ENCODE results near the gene B4GALNT4.

B4GALNT4 gene

GRCh38 chr11:371051-371450 is 1.8 kb downstream of the B4GALNT4 start:
- Histone ChIP-seq H3K4me1 (ENCODE audit: low read length) (no peaks in the 10 kb centered on the region), H3K27me3 (replicated peaks; ENCODE audit: insufficient read depth, low read length) (peaks cover 67% of the 10 kb centered on the region), H3K79me2 (ENCODE audit: low read length) (no peaks in the 10 kb centered on the region), H3K9me2 (replicated peaks; ENCODE audit: insufficient read depth, low read length) (no peaks in the 10 kb centered on the region), H2AFZ (ENCODE audit: low read length) (no peak overlapping the region), H4K20me1 (ENCODE audit: insufficient read depth, low read length) (no peaks in the 10 kb centered on the region), H3K9ac (ENCODE audit: low read length) (no peak overlapping the region), H3K9me3 (replicated peaks; ENCODE audit: insufficient read depth, low read length) (no peaks in the 10 kb centered on the region), H3F3A (ENCODE audit: insufficient read depth, low read length) (no peaks in the 10 kb centered on the region), H3K4me2 (ENCODE audit: low read depth, low read length) (no peak overlapping the region), H3K4me3 (ENCODE audit: low read length) (no peak overlapping the region), H3K27ac (ENCODE audit: low read length) (no peak overlapping the region), H3K36me3 (replicated peaks; ENCODE audit: insufficient read depth, low read length) (no peaks in the 10 kb centered on the region)
- TF ChIP-seq EZH2 (optimal IDR thresholded peaks at IDR 0.05; ENCODE audit: low read depth, low read length) (no peak), EZH2phosphoT487 (IDR thresholded peaks at IDR 0.05; ENCODE audit: low read length) (no peak), CTCF (IDR thresholded peaks at IDR 0.05; ENCODE audit: low read length) (no peak)
- DNase-seq: no peak

GRCh38 chr11:371716-372590 is 2.7 kb downstream of the B4GALNT4 start:
- H2AFZ ChIP-seq (ENCODE audit: low read length): no peak overlapping the region
- H3K27me3 ChIP-seq (replicated peaks; ENCODE audit: insufficient read depth, low read length): peaks cover 58% of the 10 kb centered on the region
- no peak overlapping the region for H3K9ac ChIP-seq (ENCODE audit: low read length)
- H3K27ac ChIP-seq (ENCODE audit: low read length): no peak overlapping the region
- H3K36me3 ChIP-seq (replicated peaks; ENCODE audit: insufficient read depth, low read length): no peaks in the 10 kb centered on the region
- no peak overlapping the region for H3K4me2 ChIP-seq (ENCODE audit: low read depth, low read length)
- H3K9me3 ChIP-seq (replicated peaks; ENCODE audit: insufficient read depth, low read length): no peaks in the 10 kb centered on the region
- H4K20me1 ChIP-seq (ENCODE audit: insufficient read depth, low read length): no peaks in the 10 kb centered on the region
- H3K79me2 ChIP-seq (ENCODE audit: low read length): no peaks in the 10 kb centered on the region
- H3K9me2 ChIP-seq (replicated peaks; ENCODE audit: insufficient read depth, low read length): no peaks in the 10 kb centered on the region
- no peak overlapping the region for H3K4me3 ChIP-seq (ENCODE audit: low read length)
- H3F3A ChIP-seq (ENCODE audit: insufficient read depth, low read length): no peaks in the 10 kb centered on the region
- TF ChIP-seq CTCF (IDR thresholded peaks at IDR 0.05; ENCODE audit: low read length) (no peak), EZH2phosphoT487 (IDR thresholded peaks at IDR 0.05; ENCODE audit: low read length) (no peak), EZH2 (optimal IDR thresholded peaks at IDR 0.05; ENCODE audit: low read depth, low read length) (no peak)
- no peaks in the 10 kb centered on the region for H3K4me1 ChIP-seq (ENCODE audit: low read length)
- DNase-seq: no peak

- H3K9me3 ChIP-seq (replicated peaks; ENCODE audit: insufficient read depth, low read length): no peaks in the 10 kb centered on the region
- H3K4me1 ChIP-seq (ENCODE audit: low read length): no peaks in the 10 kb centered on the region
- H3K79me2 ChIP-seq (ENCODE audit: low read length): no peaks in the 10 kb centered on the region
- no peaks in the 10 kb centered on the region for H3K9me2 ChIP-seq (replicated peaks; ENCODE audit: insufficient read depth, low read length)
- H3K36me3 ChIP-seq (replicated peaks; ENCODE audit: insufficient read depth, low read length): no peaks in the 10 kb centered on the region
- H3K9ac ChIP-seq (ENCODE audit: low read length): no peak overlapping the region
- no peaks in the 10 kb centered on the region for H3F3A ChIP-seq (ENCODE audit: insufficient read depth, low read length)
- TF ChIP-seq EZH2phosphoT487 (IDR thresholded peaks at IDR 0.05; ENCODE audit: low read length) (no peak), EZH2 (optimal IDR thresholded peaks at IDR 0.05; ENCODE audit: low read depth, low read length) (no peak), CTCF (IDR thresholded peaks at IDR 0.05; ENCODE audit: low read length) (no peak)
- H4K20me1 ChIP-seq (ENCODE audit: insufficient read depth, low read length): no peaks in the 10 kb centered on the region
- H3K27ac ChIP-seq (ENCODE audit: low read length): no peak overlapping the region
- DNase-seq: no peak
- H3K27me3 ChIP-seq (replicated peaks; ENCODE audit: insufficient read depth, low read length): peaks cover 50% of the 10 kb centered on the region
- H2AFZ ChIP-seq (ENCODE audit: low read length): no peak overlapping the region
- no peak overlapping the region for H3K4me3 ChIP-seq (ENCODE audit: low read length)
- no peak overlapping the region for H3K4me2 ChIP-seq (ENCODE audit: low read depth, low read length)
Measured at GRCh38 chr11:372809-373715, 3.8 kb downstream of the B4GALNT4 start.
